Stimulated activated CD8-positive, alpha-beta memory T cell treated with anti-CD3 and anti-CD28 coated beads, Interleukin-2, amount 100 ng/mL, for 48 hours (primary cell): ENCODE results near the gene AGBL5.

Experiments
- DNase-seq, 2 donors: peaks; one replicate each; pipeline ENCODE4 v3.0.0-alpha.2; 2020; ENCODE audit warnings: low read depth in 2 of 2

AGBL5 gene

DNA sequence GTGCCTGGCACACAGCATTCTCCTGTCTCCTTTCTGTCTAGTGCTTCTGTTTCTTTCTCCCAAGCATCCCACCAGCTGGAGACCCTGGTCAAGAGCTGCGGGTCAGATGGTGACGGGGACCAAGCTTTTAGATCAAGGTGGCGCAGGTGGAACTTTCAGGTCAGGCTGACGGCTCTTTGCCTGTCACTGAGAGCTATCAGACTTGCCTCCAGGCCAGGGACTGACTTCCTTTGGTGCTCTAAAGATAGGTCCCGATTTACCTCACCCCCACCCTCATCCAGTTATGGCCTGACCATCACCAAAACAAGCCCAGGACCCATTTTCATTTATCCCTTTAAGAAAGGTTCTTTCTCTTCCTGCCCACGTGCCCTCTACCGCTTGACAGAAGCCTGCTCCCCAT, 25.8 kb downstream of the AGBL5 start:
- DNase-seq: no peak

GRCh38 chr2:27078267-27079194, 27.1 kb downstream of the AGBL5 start, which contains the start of gene EMILIN1:
Gene EMILIN1, plus strand, starts transcription at chr2:27078615. Its CDS starts 451 bp downstream, at chr2:27079066.
- DNase-seq: no peak

- DNase-seq: no peak
These were observed 28.0 kb downstream of the AGBL5 start for GRCh38 chr2:27079233-27080139.

DNA sequence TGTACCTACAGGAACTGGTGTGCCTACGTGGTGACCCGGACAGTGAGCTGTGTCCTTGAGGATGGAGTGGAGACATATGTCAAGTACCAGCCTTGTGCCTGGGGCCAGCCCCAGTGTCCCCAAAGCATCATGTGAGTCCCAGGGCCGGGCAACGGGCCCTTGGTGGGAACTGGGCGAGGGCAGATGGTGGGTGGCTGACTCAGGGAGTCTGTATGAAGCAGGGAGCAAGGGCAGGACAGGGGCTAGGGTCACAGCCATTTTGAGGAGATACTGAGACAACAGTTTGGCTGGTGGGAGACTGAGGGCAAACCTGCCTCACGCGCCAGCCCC, 28.6 kb downstream of the AGBL5 start:
- no peak for DNase-seq

DNA sequence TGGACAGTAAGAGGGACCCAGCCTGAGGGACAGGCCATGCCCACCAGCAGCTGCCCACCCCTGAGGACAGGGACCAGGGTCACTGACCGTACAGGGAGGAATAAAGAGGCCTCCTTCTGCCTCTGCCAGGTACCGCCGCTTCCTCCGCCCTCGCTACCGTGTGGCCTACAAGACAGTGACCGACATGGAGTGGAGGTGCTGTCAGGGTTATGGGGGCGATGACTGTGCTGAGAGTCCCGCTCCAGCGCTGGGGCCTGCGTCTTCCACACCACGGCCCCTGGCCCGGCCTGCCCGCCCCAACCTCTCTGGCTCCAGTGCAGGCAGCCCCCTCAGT, 29.1 kb downstream of the AGBL5 start:
- DNase-seq: no peak

DNA sequence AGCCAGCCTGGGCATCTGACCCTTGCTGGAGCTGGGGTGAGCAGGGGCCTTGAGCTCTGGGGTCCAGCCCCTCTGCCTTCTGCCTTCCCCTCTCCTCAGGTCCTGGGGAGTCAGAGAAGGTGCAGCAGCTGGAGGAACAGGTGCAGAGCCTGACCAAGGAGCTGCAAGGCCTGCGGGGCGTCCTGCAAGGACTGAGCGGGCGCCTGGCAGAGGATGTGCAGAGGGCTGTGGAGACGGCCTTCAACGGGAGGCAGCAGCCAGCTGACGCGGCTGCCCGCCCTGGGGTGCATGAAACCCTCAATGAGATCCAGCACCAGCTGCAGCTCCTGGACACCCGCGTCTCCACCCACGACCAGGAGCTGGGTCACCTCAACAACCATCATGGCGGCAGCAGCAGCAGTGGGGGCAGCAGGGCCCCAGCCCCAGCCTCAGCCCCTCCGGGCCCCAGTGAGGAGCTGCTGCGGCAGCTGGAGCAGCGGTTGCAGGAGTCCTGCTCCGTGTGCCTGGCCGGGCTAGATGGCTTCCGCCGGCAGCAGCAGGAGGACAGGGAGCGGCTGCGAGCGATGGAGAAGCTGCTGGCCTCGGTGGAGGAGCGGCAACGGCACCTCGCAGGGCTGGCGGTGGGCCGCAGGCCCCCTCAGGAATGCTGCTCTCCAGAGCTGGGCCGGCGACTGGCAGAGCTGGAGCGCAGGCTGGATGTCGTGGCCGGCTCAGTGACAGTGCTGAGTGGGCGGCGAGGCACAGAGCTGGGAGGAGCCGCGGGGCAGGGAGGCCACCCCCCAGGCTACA, 30.7 kb downstream of the AGBL5 start:
- no peak for DNase-seq

- no peak for DNase-seq
These were observed 31.4 kb downstream of the AGBL5 start for GRCh38 chr2:27082773-27083409.

- no peak for DNase-seq
These were observed 32.2 kb downstream of the AGBL5 start for GRCh38 chr2:27083410-27084296.

- no peak for DNase-seq
These were observed 33.0 kb downstream of the AGBL5 start for GRCh38 chr2:27084297-27085061.

GRCh38 chr2:27085062-27085672, 33.7 kb downstream of the AGBL5 start:
- no peak for DNase-seq

DNA sequence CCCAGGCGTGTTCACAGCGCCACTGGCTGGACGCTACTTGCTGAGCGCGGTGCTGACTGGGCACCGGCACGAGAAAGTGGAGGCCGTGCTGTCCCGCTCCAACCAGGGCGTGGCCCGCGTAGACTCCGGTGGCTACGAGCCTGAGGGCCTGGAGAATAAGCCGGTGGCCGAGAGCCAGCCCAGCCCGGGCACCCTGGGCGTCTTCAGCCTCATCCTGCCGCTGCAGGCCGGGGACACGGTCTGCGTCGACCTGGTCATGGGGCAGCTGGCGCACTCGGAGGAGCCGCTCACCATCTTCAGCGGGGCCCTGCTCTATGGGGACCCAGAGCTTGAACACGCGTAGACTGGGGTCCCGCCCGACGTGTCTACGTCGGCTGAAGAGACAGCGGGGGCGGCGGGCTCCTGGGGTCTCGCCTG, 34.2 kb downstream of the AGBL5 start:
- peak; percentile 18 to 26 for DNase-seq

- peak; percentile 97 for DNase-seq
These were observed 34.7 kb downstream of the AGBL5 start for GRCh38 chr2:27086090-27086723.

DNA sequence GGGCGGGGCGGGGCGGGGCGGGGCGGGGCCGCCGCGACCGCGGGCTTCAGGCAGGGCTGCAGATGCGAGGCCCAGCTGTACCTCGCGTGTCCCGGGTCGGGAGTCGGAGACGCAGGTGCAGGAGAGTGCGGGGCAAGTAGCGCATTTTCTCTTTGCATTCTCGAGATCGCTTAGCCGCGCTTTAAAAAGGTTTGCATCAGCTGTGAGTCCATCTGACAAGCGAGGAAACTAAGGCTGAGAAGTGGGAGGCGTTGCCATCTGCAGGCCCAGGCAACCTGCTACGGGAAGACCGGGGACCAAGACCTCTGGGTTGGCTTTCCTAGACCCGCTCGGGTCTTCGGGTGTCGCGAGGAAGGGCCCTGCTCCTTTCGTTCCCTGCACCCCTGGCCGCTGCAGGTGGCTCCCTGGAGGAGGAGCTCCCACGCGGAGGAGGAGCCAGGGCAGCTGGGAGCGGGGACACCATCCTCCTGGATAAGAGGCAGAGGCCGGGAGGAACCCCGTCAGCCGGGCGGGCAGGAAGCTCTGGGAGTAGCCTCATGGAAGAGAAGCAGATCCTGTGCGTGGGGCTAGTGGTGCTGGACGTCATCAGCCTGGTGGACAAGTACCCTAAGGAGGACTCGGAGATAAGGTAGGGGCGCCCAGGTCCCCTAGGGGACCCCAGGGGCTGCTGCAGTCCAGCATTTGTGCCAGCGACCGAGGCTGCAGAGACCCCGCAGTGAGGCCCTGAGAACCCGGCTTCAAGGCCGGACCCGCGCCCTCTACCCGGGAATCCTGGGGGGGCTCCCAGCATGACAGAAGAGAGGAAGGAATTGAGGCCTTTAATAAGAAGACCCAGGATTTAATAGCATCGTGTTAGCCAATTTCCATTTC, 35.5 kb downstream of the AGBL5 start, which contains the start of gene KHK:
Gene KHK, plus strand, starts transcription at position 49 of the 870 bp plus-strand sequence. Its CDS starts 488 bp downstream, at position 537.
- DNase-seq: no peak

- DNase-seq: no peak
These were observed 36.4 kb downstream of the AGBL5 start for GRCh38 chr2:27087823-27088410.

- no peak for DNase-seq
These were observed 37.2 kb downstream of the AGBL5 start for GRCh38 chr2:27088634-27089033.

DNA sequence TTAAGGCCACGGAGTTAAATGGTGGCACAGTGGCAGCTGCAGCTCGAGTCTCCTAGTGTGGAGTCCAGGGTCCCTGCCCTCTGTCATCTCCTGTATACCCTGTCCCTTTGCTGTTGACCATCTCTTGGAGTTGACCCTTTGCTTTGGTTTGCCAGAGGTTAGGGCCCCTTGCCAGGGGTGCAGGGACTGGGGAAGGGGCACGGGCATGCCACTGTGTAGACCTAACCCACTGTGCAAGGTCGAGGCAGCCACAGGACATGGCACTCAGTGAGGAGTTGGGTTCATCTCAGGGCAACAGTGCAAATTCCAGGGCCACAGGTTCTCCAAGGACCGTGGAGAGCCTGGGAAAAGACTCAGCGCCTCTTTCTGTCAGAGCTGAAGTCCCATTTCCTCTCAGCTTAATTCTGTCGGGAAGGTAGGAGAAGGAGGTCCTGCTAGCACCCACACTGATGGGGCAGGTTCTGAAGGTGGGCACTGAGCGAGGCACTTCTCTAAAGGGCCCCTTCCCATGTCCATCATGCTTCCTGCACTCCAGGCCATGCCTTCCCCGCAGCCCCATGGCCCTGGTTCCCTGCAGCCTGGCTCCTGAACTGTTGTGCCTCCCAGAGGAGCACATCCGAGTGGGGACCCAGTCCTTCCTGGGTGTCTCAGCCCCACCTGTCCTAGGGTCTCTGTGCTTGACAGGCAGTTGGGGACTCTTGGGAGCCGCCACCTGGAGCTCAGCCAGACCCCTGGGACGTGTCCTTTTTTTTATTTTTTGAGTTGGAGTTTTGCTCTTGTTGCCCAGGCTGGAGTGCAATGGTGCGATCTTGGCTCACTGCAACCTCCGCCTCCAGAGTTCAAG, 37.9 kb downstream of the AGBL5 start:
- no peak for DNase-seq
